ENCODE measurements around the gene THAP2. TPM values are rescaled to one million over a fixed set of nuclear protein-coding genes. Genes with fewer than 3 reads are reported as not detected.
"Not testable (repeated sequence)": the region's sequence is repeated elsewhere in the genome, so short reads cannot be mapped to it uniquely, and the experiment has no call there.

Gene THAP2
- polyA plus RNA-seq, 6 donors from 2014 or later, result 6.0 to 17.7 (median 12.2) TPM

GRCh38 chr12:71693651-71694050 lies 29.6 kb downstream of the THAP2 start:
- H3K9me3 Mint-ChIP-seq; ATAC-seq (ENCODE audit: low read depth in 2 of 2); H3K27me3 Mint-ChIP-seq; DNase-seq: not testable (repeated sequence)
- peak overlapping the region; percentile 84 to 98 (median 90) for H3K27ac Mint-ChIP-seq
- H3K4me3 Mint-ChIP-seq, result peak overlapping the region; percentile 15 to 90 (median 72)
- H3K36me3 Mint-ChIP-seq, result peaks cover 8 to 15% of the 10 kb centered on the region in 2 donors
- peaks cover 45 to 76% (median 50%) of the 10 kb centered on the region in 3 donors for H3K4me1 Mint-ChIP-seq

DNA sequence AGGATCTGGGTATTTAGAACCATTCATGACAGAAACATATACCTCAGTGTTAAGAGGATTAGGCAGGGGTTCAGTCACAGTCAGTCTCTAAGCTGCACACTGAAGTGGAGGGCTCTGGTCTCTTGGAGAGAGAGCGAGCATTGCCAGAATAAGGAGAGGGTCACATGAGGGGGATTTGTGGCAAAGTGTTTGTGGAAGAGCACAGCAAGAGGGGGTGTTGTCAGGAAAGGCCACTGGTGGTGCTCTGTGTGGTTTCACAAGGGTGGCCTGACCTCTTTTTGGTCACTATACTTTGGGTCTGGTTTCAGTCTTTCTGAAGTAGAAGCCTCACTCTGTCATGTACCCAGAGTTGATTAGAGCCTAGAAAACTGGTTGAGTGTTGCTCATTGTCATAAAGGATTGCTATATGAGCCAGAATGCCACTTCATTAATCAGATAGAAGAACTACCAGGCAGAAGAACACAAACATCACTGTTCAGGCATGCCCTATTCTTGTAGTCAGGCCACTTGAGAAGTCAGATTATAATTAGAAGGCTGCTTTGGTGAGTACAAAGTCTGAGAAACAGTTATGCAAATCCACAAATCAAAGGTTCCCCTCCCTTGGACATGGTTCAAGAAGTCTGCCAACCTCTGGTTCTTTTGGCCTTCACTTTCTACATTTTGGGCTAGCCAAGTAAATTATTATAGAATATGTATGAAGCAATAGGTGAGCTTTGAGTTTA lies 30.2 kb downstream of the THAP2 start:
- Mint-ChIP-seq H3K9me3 (peaks cover 0 to 4% (median 0%) of the 10 kb centered on the region in 7 donors), H3K4me1 (peaks cover 48 to 78% (median 53%) of the 10 kb centered on the region in 3 donors), H3K36me3 (peaks cover 8 to 21% of the 10 kb centered on the region in 2 donors), H3K27ac (peak overlapping the region; percentile 84 to 98 (median 90)), H3K4me3 (peak overlapping the region; percentile 63 to 90 (median 76)), H3K27me3 (no peaks in the 10 kb centered on the region)
- ATAC-seq (ENCODE audit: low read depth in 2 of 2), result peak; percentile 82 to 85
- peak; percentile 57 for DNase-seq

DNA sequence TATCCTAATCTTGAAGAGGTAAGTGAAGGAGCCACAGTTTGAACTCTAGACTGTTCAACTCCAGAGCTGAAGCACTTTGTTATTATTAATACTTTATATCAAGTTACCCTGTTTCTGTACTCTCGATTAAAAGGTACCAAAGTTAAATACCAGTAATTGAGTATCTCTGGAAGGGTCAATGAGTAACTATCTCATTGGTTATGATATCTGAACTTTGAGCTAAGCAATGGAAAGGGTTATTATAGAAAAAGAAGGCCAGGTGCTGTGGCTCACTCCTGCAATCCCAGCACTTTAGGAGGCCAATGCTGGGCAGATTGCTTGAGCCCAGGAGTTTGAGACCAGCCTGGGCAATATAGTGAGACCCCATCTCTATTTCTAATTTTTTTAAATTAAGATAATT lies 31.7 kb downstream of the THAP2 start:
- H3K4me1 Mint-ChIP-seq, result peaks cover 38 to 74% (median 54%) of the 10 kb centered on the region in 3 donors
- DNase-seq (no peak), ATAC-seq (ENCODE audit: low read depth in 2 of 2) (no peak)
- H3K4me3 Mint-ChIP-seq, result no peak overlapping the region
- H3K36me3 Mint-ChIP-seq, result peaks cover 17 to 26% of the 10 kb centered on the region in 2 donors
- H3K9me3 Mint-ChIP-seq, result peaks cover 0 to 4% (median 0%) of the 10 kb centered on the region in 7 donors
- no peaks in the 10 kb centered on the region for H3K27me3 Mint-ChIP-seq
- peak overlapping the region in 1 of 6 donors; percentile 38 for H3K27ac Mint-ChIP-seq

GRCh38 chr12:71702181-71702580 lies 38.1 kb downstream of the THAP2 start:
- H3K27me3 Mint-ChIP-seq; H3K9me3 Mint-ChIP-seq; DNase-seq; H3K4me3 Mint-ChIP-seq; ATAC-seq (ENCODE audit: low read depth in 2 of 2): not testable (repeated sequence)
- Mint-ChIP-seq H3K4me1 (peaks cover 16 to 30% (median 23%) of the 10 kb centered on the region in 3 donors), H3K27ac (peak overlapping the region in 4 of 6 donors; percentile 11 to 84 (median 60)), H3K36me3 (peaks cover 25% of the 10 kb centered on the region in 2 donors)

- Mint-ChIP-seq H3K9me3 (peaks cover 0 to 4% (median 0%) of the 10 kb centered on the region in 7 donors), H3K4me3 (no peak overlapping the region), H3K36me3 (peaks cover 21 to 28% of the 10 kb centered on the region in 2 donors), H3K4me1 (peaks cover 18 to 32% (median 27%) of the 10 kb centered on the region in 3 donors), H3K27ac (no peak overlapping the region), H3K27me3 (no peaks in the 10 kb centered on the region)
- ATAC-seq (ENCODE audit: low read depth in 2 of 2) (no peak), DNase-seq (no peak)
Observed at GRCh38 chr12:71702590-71702989, 38.5 kb downstream of the THAP2 start.

DNA sequence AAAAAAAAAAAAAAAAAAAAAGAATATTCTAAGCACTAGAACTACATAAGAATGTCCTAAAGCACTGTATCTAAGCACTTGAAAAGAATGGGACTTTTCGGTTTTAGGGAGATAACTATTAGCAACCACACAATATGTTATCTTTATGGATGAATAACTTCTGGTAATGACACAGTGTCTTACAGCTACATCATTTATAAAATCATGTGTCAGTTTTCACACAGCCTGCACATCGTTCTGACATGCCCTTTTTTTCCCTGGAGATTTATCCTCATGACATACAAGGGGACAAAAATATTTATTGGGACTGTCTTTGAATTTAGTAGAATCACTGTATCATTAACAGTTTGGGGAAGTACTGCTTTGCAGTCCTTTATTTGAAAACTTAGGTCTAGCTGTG lies 39.1 kb downstream of the THAP2 start:
- Mint-ChIP-seq H3K36me3 (peaks cover 18 to 29% of the 10 kb centered on the region in 2 donors), H3K27me3 (no peaks in the 10 kb centered on the region), H3K4me1 (peaks cover 20 to 32% (median 27%) of the 10 kb centered on the region in 3 donors), H3K27ac (peak overlapping the region in 1 of 6 donors; percentile 7), H3K9me3 (peaks cover 0 to 4% (median 0%) of the 10 kb centered on the region in 7 donors), H3K4me3 (no peak overlapping the region)
- DNase-seq, result no peak
- no peak for ATAC-seq (ENCODE audit: low read depth in 2 of 2)

GRCh38 chr12:71704920-71705319 lies 40.8 kb downstream of the THAP2 start:
- no peaks in the 10 kb centered on the region for H3K27me3 Mint-ChIP-seq
- no peaks in the 10 kb centered on the region for H3K9me3 Mint-ChIP-seq
- DNase-seq, result no peak
- peaks cover 16 to 26% (median 25%) of the 10 kb centered on the region in 3 donors for H3K4me1 Mint-ChIP-seq
- no peak overlapping the region for H3K4me3 Mint-ChIP-seq
- no peak overlapping the region for H3K27ac Mint-ChIP-seq
- peaks cover 19 to 26% of the 10 kb centered on the region in 2 donors for H3K36me3 Mint-ChIP-seq
- ATAC-seq (ENCODE audit: low read depth in 2 of 2), result no peak

DNA sequence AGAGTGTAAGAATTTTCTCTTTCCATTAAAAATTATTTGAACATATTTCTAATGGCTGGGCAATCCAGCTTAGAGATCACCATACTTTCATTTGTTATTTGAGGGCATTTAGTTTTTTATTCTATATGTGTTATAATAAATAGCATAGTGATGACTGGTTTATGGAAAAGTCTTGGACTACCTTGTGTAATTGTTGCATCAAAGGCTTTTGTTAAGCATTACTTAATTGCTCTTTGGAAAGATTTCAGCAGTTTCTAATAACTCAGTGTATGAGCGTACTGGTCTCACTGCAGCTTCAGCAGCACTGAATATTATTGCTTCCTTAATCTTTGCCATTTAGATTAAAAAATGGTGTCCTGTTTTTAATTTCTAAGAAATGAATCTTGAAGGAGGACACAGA lies 44.6 kb downstream of the THAP2 start:
- H3K36me3 Mint-ChIP-seq, result peaks cover 26 to 37% of the 10 kb centered on the region in 2 donors
- peaks cover 13 to 23% (median 22%) of the 10 kb centered on the region in 3 donors for H3K4me1 Mint-ChIP-seq
- no peak overlapping the region for H3K4me3 Mint-ChIP-seq
- peak overlapping the region in 1 of 6 donors; percentile 83 for H3K27ac Mint-ChIP-seq
- H3K27me3 Mint-ChIP-seq, result no peaks in the 10 kb centered on the region
- H3K9me3 Mint-ChIP-seq, result peaks cover 0 to 24% (median 16%) of the 10 kb centered on the region in 7 donors
- DNase-seq (no peak), ATAC-seq (ENCODE audit: low read depth in 2 of 2) (no peak)

DNA sequence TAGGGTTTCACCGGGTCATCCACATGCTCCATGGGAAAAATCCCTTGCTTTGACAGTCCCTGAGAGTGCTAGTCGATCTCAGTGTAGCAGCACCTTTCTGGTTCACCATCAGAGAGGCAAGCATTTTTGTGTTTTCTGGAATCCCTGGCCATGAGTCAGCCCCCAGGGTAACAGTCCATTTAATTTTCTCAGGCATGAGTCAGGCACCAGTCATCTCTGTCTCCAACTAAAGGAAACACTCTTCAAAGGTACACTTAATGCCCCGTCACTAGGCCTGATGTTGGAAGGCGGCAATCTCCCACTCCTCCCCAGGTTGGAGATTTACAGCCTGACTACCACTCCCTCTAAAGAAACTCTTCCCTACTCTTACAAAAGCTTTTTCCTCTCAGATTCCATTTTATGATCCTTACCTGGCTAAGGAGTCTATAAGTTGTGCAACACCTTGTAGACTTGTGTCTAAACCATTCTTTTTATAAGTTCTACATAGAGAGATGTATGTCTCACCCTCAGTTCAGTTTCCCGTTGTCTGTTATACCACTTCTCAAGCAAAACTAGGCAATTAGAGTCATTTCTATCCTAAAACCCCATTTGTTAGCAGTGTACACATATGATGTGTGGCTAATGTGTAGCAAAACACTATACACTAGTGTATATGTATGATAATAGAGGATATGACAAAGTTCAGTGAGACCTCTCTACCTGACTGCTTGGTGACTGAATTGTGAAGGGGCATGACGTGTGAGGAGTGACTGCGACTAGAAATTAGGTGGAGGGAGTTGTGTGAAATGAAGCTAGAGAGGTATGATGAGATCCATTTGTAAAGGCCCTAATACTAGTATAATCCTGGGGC lies 46.4 kb downstream of the THAP2 start:
- Mint-ChIP-seq H3K4me3 (no peak overlapping the region), H3K9me3 (peaks cover 0 to 38% (median 24%) of the 10 kb centered on the region in 7 donors), H3K27ac (peak overlapping the region in 2 of 6 donors; percentile 12 to 25), H3K4me1 (peaks cover 13 to 23% (median 22%) of the 10 kb centered on the region in 3 donors), H3K36me3 (peaks cover 26 to 37% of the 10 kb centered on the region in 2 donors), H3K27me3 (no peaks in the 10 kb centered on the region)
- ATAC-seq (ENCODE audit: low read depth in 2 of 2), result no peak
- DNase-seq, result no peak

DNA sequence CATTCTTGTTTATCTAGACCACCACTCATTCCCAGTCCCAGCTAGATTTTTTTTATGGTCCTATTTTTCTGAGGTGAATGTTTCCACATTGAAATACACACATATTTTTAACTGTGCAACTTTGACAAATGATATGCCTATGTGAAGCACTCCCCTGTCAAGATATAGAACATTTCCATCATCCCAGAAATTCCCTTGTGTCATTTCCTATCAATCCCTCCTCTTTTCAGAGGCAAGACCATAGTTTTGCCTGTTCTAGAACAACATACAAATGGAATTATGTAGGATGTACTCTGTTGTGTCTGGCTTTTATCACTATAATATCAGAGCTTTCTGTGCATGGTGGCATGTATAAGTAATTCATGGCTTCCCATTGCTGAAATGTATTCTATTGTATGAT lies 54.5 kb downstream of the THAP2 start:
- peaks cover 0 to 24% (median 14%) of the 10 kb centered on the region in 7 donors for H3K9me3 Mint-ChIP-seq
- H3K27me3 Mint-ChIP-seq, result no peaks in the 10 kb centered on the region
- H3K27ac Mint-ChIP-seq, result no peak overlapping the region
- no peaks in the 10 kb centered on the region for H3K4me1 Mint-ChIP-seq
- H3K36me3 Mint-ChIP-seq, result no peaks in the 10 kb centered on the region
- no peak overlapping the region for H3K4me3 Mint-ChIP-seq
- ATAC-seq (ENCODE audit: low read depth in 2 of 2) (no peak), DNase-seq (no peak)

GRCh38 chr12:71719647-71720370 lies 55.7 kb downstream of the THAP2 start:
- no peaks in the 10 kb centered on the region for H3K4me1 Mint-ChIP-seq
- no peaks in the 10 kb centered on the region for H3K36me3 Mint-ChIP-seq
- H3K27me3 Mint-ChIP-seq, result no peaks in the 10 kb centered on the region
- peaks cover 0 to 16% (median 6%) of the 10 kb centered on the region in 7 donors for H3K9me3 Mint-ChIP-seq
- DNase-seq (no peak), ATAC-seq (ENCODE audit: low read depth in 2 of 2) (no peak)
- H3K4me3 Mint-ChIP-seq, result no peak overlapping the region
- peak overlapping the region in 2 of 6 donors; percentile 18 to 84 for H3K27ac Mint-ChIP-seq

GRCh38 chr12:71721783-71722505 lies 57.8 kb downstream of the THAP2 start:
- Mint-ChIP-seq H3K9me3 (peaks cover 0 to 1% (median 0%) of the 10 kb centered on the region in 7 donors), H3K4me3 (no peak overlapping the region), H3K27me3 (no peaks in the 10 kb centered on the region), H3K36me3 (peaks cover 0 to 6% of the 10 kb centered on the region in 2 donors), H3K4me1 (no peaks in the 10 kb centered on the region), H3K27ac (peak overlapping the region in 1 of 6 donors; percentile 78)
- DNase-seq (no peak), ATAC-seq (ENCODE audit: low read depth in 2 of 2) (no peak)

Measured in naive B cell (primary cell).